Measurements from ENCODE around the gene MLX.

MLX gene

GRCh38 chr17:42566883-42567573, at the start of gene MLX:
TSS of gene MLX (plus strand) at chr17:42567100. CDS start at chr17:42567125, 25 bp downstream.
- peak within 1 kb of the TSS; percentile 90 for H3K4me3 ChIP-seq (ENCODE audit: low read depth, low read length)
- DNase-seq (ENCODE audit: low read depth, low spot score): peak; percentile 86
- in situ Hi-C loops (cut with HindIII; ENCODE audit: low sequenced_read_pairs): no loop called here
- no peak for TF ChIP-seq CTCF (IDR thresholded peaks at IDR 0.05; ENCODE audit: low read depth, low read length)

- in situ Hi-C loops (cut with HindIII; ENCODE audit: low sequenced_read_pairs): no loop called here
- TF ChIP-seq CTCF (IDR thresholded peaks at IDR 0.05; ENCODE audit: low read depth, low read length): peak; percentile 96
- peak; percentile 87 for DNase-seq (ENCODE audit: low read depth, low spot score)
- H3K4me3 ChIP-seq (ENCODE audit: low read depth, low read length): no peak overlapping the region
These were observed 49.4 kb upstream of the MLX start for GRCh38 chr17:42517516-42517915.

GRCh38 chr17:42518046-42518754, 48.7 kb upstream of the MLX start:
- in situ Hi-C loops (cut with HindIII; ENCODE audit: low sequenced_read_pairs): no loop called here
- H3K4me3 ChIP-seq (ENCODE audit: low read depth, low read length): no peak overlapping the region
- DNase-seq (ENCODE audit: low read depth, low spot score): peak; percentile 93

GRCh38 chr17:42518755-42519545, 48.0 kb upstream of the MLX start:
- peak; percentile 26 for DNase-seq (ENCODE audit: low read depth, low spot score)
- in situ Hi-C loops (cut with HindIII; ENCODE audit: low sequenced_read_pairs): no loop called here

More at GRCh38 chr17:42518046-42518754, 48.7 kb upstream of the MLX start:
- no peak for TF ChIP-seq CTCF (IDR thresholded peaks at IDR 0.05; ENCODE audit: low read depth, low read length)

GRCh38 chr17:42519546-42520491, 47.1 kb upstream of the MLX start:
- DNase-seq (ENCODE audit: low read depth, low spot score): peak; percentile 99
- H3K4me3 ChIP-seq (ENCODE audit: low read depth, low read length): no peak overlapping the region
- in situ Hi-C loops (cut with HindIII; ENCODE audit: low sequenced_read_pairs): no loop called here
- no peak for TF ChIP-seq CTCF (IDR thresholded peaks at IDR 0.05; ENCODE audit: low read depth, low read length)

More at GRCh38 chr17:42518755-42519545, 48.0 kb upstream of the MLX start:
- no peak overlapping the region for H3K4me3 ChIP-seq (ENCODE audit: low read depth, low read length)
- TF ChIP-seq CTCF (IDR thresholded peaks at IDR 0.05; ENCODE audit: low read depth, low read length): no peak
